Measurements from ENCODE around the gene AZIN2.

The AZIN2 gene

GRCh38 chr1:33110477-33110876, 29.5 kb downstream of the AZIN2 start:
- H3K4me3 ChIP-seq (ENCODE audit: insufficient read depth in 1 of 2, low read depth in 1 of 2, low read length in 2 of 2): no peak overlapping the region
- no peaks in the 10 kb centered on the region for H3K27me3 ChIP-seq (ENCODE audit: control insufficient read depth in 1 of 2, insufficient read depth in 1 of 2, low read length in 2 of 2)
- no peak overlapping the region for H2BK5ac ChIP-seq (ENCODE audit: low read depth, low read length, poor library complexity, severe bottlenecking)
- no peak overlapping the region for H2BK120ac ChIP-seq (ENCODE audit: low read depth, low read length)
- H3K23ac ChIP-seq (ENCODE audit: low read length in 2 of 2): no peak overlapping the region
- H2BK12ac ChIP-seq (ENCODE audit: low read length in 2 of 2): no peak overlapping the region
- H4K8ac ChIP-seq (ENCODE audit: low read length): no peak overlapping the region
- H2BK15ac ChIP-seq (ENCODE audit: low read depth, poor library complexity, severe bottlenecking): no peak overlapping the region
- H3K9me3 ChIP-seq (ENCODE audit: control insufficient read depth, low read length): peaks cover 17% of the 10 kb centered on the region
- no peak overlapping the region for H2AK5ac ChIP-seq (ENCODE audit: low read length, severe bottlenecking)
- H3K79me1 ChIP-seq (replicated peaks; ENCODE audit: low read length, poor library complexity, severe bottlenecking): peaks cover 2% of the 10 kb centered on the region
- no peak overlapping the region for H3K14ac ChIP-seq (ENCODE audit: low read length in 2 of 2)
- DNase-seq: no peak
- H2AFZ ChIP-seq (ENCODE audit: low read depth, low read length): no peak overlapping the region
- H3K4ac ChIP-seq (ENCODE audit: low read depth in 1 of 2, low read length in 2 of 2): no peak overlapping the region
- H4K91ac ChIP-seq (ENCODE audit: low read length): no peak overlapping the region
- no peak overlapping the region for H3K4me2 ChIP-seq (ENCODE audit: low read length, poor library complexity, severe bottlenecking)
- H3K18ac ChIP-seq (ENCODE audit: low read depth in 1 of 2, low read length in 2 of 2): no peak overlapping the region
- H3K27ac ChIP-seq (ENCODE audit: low read length, poor library complexity, severe bottlenecking): no peak overlapping the region
- no peak overlapping the region for H3K9ac ChIP-seq (ENCODE audit: low read length)
- H3K36me3 ChIP-seq (ENCODE audit: control insufficient read depth in 1 of 2, insufficient read depth in 2 of 2, low read depth in 1 of 2, low read length in 2 of 2): peaks cover 3 to 28% of the 10 kb centered on the region in 2 experiments
- no peaks in the 10 kb centered on the region for H3K4me1 ChIP-seq (ENCODE audit: control insufficient read depth, insufficient read depth, low read depth, low read length)

DNA sequence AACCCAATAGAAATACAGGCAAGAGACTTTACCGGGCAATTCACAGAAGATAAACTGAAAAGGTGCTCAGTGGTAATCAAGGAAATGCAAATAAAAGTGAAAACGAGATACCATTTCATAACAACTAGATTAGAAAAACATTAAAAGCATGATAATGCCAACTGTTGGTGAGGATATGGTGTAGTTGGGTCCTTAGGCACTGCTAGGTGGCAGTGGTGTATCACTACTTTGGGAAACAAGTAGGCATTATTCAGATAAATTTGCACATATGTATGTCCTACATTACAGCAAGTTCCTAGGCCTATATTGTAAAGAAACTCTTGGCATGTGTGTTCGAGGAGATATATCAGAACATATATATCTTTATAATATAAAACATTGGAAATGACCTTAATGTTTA, 31.0 kb downstream of the AZIN2 start:
- H2BK12ac ChIP-seq (ENCODE audit: low read length in 2 of 2): no peak overlapping the region
- H2AK5ac ChIP-seq (ENCODE audit: low read length, severe bottlenecking): no peak overlapping the region
- H3K27ac ChIP-seq (ENCODE audit: low read length, poor library complexity, severe bottlenecking): no peak overlapping the region
- no peak overlapping the region for H2AFZ ChIP-seq (ENCODE audit: low read depth, low read length)
- H2BK5ac ChIP-seq (ENCODE audit: low read depth, low read length, poor library complexity, severe bottlenecking): no peak overlapping the region
- H3K4me3 ChIP-seq (ENCODE audit: insufficient read depth in 1 of 2, low read depth in 1 of 2, low read length in 2 of 2): no peak overlapping the region
- H3K4ac ChIP-seq (ENCODE audit: low read depth in 1 of 2, low read length in 2 of 2): no peak overlapping the region
- no peak overlapping the region for H3K4me2 ChIP-seq (ENCODE audit: low read length, poor library complexity, severe bottlenecking)
- H3K36me3 ChIP-seq (ENCODE audit: control insufficient read depth in 1 of 2, insufficient read depth in 2 of 2, low read depth in 1 of 2, low read length in 2 of 2): peaks cover 3 to 16% of the 10 kb centered on the region in 2 experiments
- peaks cover 2% of the 10 kb centered on the region for H3K79me1 ChIP-seq (replicated peaks; ENCODE audit: low read length, poor library complexity, severe bottlenecking)
- no peak overlapping the region for H2BK120ac ChIP-seq (ENCODE audit: low read depth, low read length)
- H4K91ac ChIP-seq (ENCODE audit: low read length): no peak overlapping the region
- H2BK15ac ChIP-seq (ENCODE audit: low read depth, poor library complexity, severe bottlenecking): no peak overlapping the region
- peaks cover 17% of the 10 kb centered on the region for H3K9me3 ChIP-seq (ENCODE audit: control insufficient read depth, low read length)
- H3K9ac ChIP-seq (ENCODE audit: low read length): no peak overlapping the region
- H3K4me1 ChIP-seq (ENCODE audit: control insufficient read depth, insufficient read depth, low read depth, low read length): no peaks in the 10 kb centered on the region
- no peak overlapping the region for H3K14ac ChIP-seq (ENCODE audit: low read length in 2 of 2)
- DNase-seq: peak; percentile 20
- no peak overlapping the region for H3K18ac ChIP-seq (ENCODE audit: low read depth in 1 of 2, low read length in 2 of 2)
- no CpG with 5 or more reads among the region's 3 CpGs for WGBS
- H4K8ac ChIP-seq (ENCODE audit: low read length): no peak overlapping the region
- H3K27me3 ChIP-seq (ENCODE audit: control insufficient read depth in 1 of 2, insufficient read depth in 1 of 2, low read length in 2 of 2): no peaks in the 10 kb centered on the region
- H3K23ac ChIP-seq (ENCODE audit: low read length in 2 of 2): no peak overlapping the region

DNA sequence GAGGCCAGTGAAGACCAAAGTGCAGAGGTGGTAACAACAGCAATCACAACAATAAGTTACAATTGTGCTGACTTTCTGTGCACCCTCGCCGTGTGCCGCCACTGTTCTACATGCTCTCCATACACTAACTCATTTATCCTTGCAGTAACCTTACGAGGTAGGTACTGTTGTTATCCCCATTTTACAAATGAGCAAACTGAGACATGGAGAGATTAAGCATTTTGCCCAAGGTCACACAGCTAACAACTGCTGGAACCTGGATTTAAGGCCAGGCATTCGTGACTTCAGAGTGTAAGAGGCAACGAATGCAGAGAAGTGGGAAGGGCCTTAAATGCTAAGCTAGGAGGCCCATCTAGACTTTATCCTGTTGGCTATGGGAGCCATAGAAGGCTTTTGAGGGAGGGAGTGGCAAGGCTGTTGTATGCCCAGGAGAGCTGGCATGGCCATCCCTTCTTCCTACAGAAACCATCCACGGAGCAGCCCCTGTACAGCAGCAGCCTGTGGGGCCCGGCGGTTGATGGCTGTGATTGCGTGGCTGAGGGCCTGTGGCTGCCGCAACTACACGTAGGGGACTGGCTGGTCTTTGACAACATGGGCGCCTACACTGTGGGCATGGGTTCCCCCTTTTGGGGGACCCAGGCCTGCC, 36.6 kb downstream of the AZIN2 start:
- Histone ChIP-seq H3K4me1 (ENCODE audit: control insufficient read depth, insufficient read depth, low read depth, low read length) (peaks cover 8% of the 10 kb centered on the region), H3K9ac (ENCODE audit: low read length) (no peak overlapping the region), H2BK15ac (ENCODE audit: low read depth, poor library complexity, severe bottlenecking) (peak overlapping the region; percentile 34), H4K8ac (ENCODE audit: low read length) (no peak overlapping the region), H3K23ac (ENCODE audit: low read length in 2 of 2) (no peak overlapping the region), H4K91ac (ENCODE audit: low read length) (peak overlapping the region; percentile 6), H2BK12ac (ENCODE audit: low read length in 2 of 2) (peak overlapping the region in 1 of 2 experiments; percentile 18), H2AK5ac (ENCODE audit: low read length, severe bottlenecking) (no peak overlapping the region), H2BK120ac (ENCODE audit: low read depth, low read length) (no peak overlapping the region), H2AFZ (ENCODE audit: low read depth, low read length) (no peak overlapping the region), H3K9me3 (ENCODE audit: control insufficient read depth, low read length) (no peaks in the 10 kb centered on the region), H3K79me1 (replicated peaks; ENCODE audit: low read length, poor library complexity, severe bottlenecking) (no peaks in the 10 kb centered on the region), H3K4me2 (ENCODE audit: low read length, poor library complexity, severe bottlenecking) (no peak overlapping the region), H3K4me3 (ENCODE audit: insufficient read depth in 1 of 2, low read depth in 1 of 2, low read length in 2 of 2) (no peak overlapping the region), H3K18ac (ENCODE audit: low read depth in 1 of 2, low read length in 2 of 2) (no peak overlapping the region), H3K27ac (ENCODE audit: low read length, poor library complexity, severe bottlenecking) (no peak overlapping the region), H2BK5ac (ENCODE audit: low read depth, low read length, poor library complexity, severe bottlenecking) (no peak overlapping the region), H3K27me3 (ENCODE audit: control insufficient read depth in 1 of 2, insufficient read depth in 1 of 2, low read length in 2 of 2) (no peaks in the 10 kb centered on the region), H3K14ac (ENCODE audit: low read length in 2 of 2) (no peak overlapping the region), H3K36me3 (ENCODE audit: control insufficient read depth in 1 of 2, insufficient read depth in 2 of 2, low read depth in 1 of 2, low read length in 2 of 2) (peaks cover 0 to 11% of the 10 kb centered on the region in 2 experiments), H3K4ac (ENCODE audit: low read depth in 1 of 2, low read length in 2 of 2) (peak overlapping the region in 1 of 2 experiments; percentile 9)
- WGBS: 93% methylated on average over 13 of the region's 13 CpGs
- DNase-seq: no peak

GRCh38 chr1:33118274-33118673, 37.3 kb downstream of the AZIN2 start:
- no peak overlapping the region for H4K8ac ChIP-seq (ENCODE audit: low read length)
- H2BK15ac ChIP-seq (ENCODE audit: low read depth, poor library complexity, severe bottlenecking): no peak overlapping the region
- H3K79me1 ChIP-seq (replicated peaks; ENCODE audit: low read length, poor library complexity, severe bottlenecking): no peaks in the 10 kb centered on the region
- WGBS: 97% methylated on average over 4 of the region's 4 CpGs
- H3K4me3 ChIP-seq (ENCODE audit: insufficient read depth in 1 of 2, low read depth in 1 of 2, low read length in 2 of 2): no peak overlapping the region
- H3K4me1 ChIP-seq (ENCODE audit: control insufficient read depth, insufficient read depth, low read depth, low read length): peaks cover 8% of the 10 kb centered on the region
- no peak overlapping the region for H3K23ac ChIP-seq (ENCODE audit: low read length in 2 of 2)
- no peaks in the 10 kb centered on the region for H3K27me3 ChIP-seq (ENCODE audit: control insufficient read depth in 1 of 2, insufficient read depth in 1 of 2, low read length in 2 of 2)
- no peak overlapping the region for H3K9ac ChIP-seq (ENCODE audit: low read length)
- H2BK120ac ChIP-seq (ENCODE audit: low read depth, low read length): no peak overlapping the region
- H2AK5ac ChIP-seq (ENCODE audit: low read length, severe bottlenecking): no peak overlapping the region
- H3K36me3 ChIP-seq (ENCODE audit: control insufficient read depth in 1 of 2, insufficient read depth in 2 of 2, low read depth in 1 of 2, low read length in 2 of 2): peaks cover 0 to 11% of the 10 kb centered on the region in 2 experiments
- no peaks in the 10 kb centered on the region for H3K9me3 ChIP-seq (ENCODE audit: control insufficient read depth, low read length)
- no peak for DNase-seq
- no peak overlapping the region for H3K27ac ChIP-seq (ENCODE audit: low read length, poor library complexity, severe bottlenecking)
- H3K4ac ChIP-seq (ENCODE audit: low read depth in 1 of 2, low read length in 2 of 2): no peak overlapping the region
- H3K4me2 ChIP-seq (ENCODE audit: low read length, poor library complexity, severe bottlenecking): no peak overlapping the region
- H4K91ac ChIP-seq (ENCODE audit: low read length): no peak overlapping the region
- no peak overlapping the region for H2BK12ac ChIP-seq (ENCODE audit: low read length in 2 of 2)
- H3K14ac ChIP-seq (ENCODE audit: low read length in 2 of 2): no peak overlapping the region
- H2BK5ac ChIP-seq (ENCODE audit: low read depth, low read length, poor library complexity, severe bottlenecking): no peak overlapping the region
- H2AFZ ChIP-seq (ENCODE audit: low read depth, low read length): no peak overlapping the region
- no peak overlapping the region for H3K18ac ChIP-seq (ENCODE audit: low read depth in 1 of 2, low read length in 2 of 2)

Data from mesenchymal stem cell (in vitro differentiated cells and primary cell).